SU-DHL-6 (cell line): ENCODE results near the gene CBFA2T2.

Experiments
- CTCF ChIP-seq: fragments of 200-600 bp; sonication (generic); IDR thresholded peaks from one replicate; pipeline ENCODE4 v1.5.1; 2017; ENCODE audit warnings: antibody characterized with exemption, mild to moderate bottlenecking, low read length, moderate library complexity; ENCODE audit not compliant: insufficient read depth, poor library complexity, severe bottlenecking
- EZH2phosphoT487 ChIP-seq: fragments of 200-600 bp; sonication (generic), shearing (Covaris generic); conservative IDR thresholded peaks from 2 replicates; pipeline ENCODE4 v1.6.1; 2018; ENCODE audit warnings: mild to moderate bottlenecking, antibody characterized with exemption, low read length, moderate library complexity, mixed read lengths

GRCh38 chr20:33673114-33673409, 183.2 kb downstream of the CBFA2T2 start:
- no peak for TF ChIP-seq CTCF
- TF ChIP-seq EZH2phosphoT487 = no peak
